Measurements from ENCODE around the gene LRMDA.

The LRMDA gene

DNA sequence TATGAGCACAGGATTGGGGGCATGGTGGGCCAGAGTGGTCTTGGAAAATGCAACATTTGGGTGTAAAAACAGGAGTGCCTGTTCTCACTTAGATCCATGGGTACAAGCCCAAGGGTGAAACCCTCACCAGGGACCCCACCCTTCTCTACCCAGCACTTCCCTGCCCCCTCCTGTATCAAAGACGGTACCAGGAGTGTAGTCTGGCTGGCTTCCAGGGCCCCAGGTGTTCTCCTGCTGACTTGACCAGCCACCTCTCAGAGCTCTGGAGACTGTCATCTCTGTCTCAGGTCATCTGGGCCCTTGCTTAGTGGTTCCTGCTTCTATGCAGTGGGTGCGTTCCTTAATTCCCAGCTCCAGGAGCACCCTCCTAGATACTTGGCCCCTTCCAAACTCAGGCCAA lies 447.2 kb downstream of the LRMDA start:
- Histone ChIP-seq H2AFZ (no peak overlapping the region), H3K4me3 (ENCODE audit: low read depth, low read length) (no peak overlapping the region), H3K4me1 (no peaks in the 10 kb centered on the region), H3K9ac (no peak overlapping the region), H3K36me3 (ENCODE audit: control insufficient read depth, insufficient read depth, low read length) (no peaks in the 10 kb centered on the region), H3K9me3 (ENCODE audit: control insufficient read depth, low read length) (no peaks in the 10 kb centered on the region), H3K27ac (no peak overlapping the region), H3K27me3 (ENCODE audit: control insufficient read depth, insufficient read depth, low read length) (no peaks in the 10 kb centered on the region), H3K4me2 (ENCODE audit: low read length) (no peak overlapping the region), H3K79me2 (no peaks in the 10 kb centered on the region)
- no peak for TF ChIP-seq CTCF (IDR thresholded peaks at IDR 0.05)

DNA sequence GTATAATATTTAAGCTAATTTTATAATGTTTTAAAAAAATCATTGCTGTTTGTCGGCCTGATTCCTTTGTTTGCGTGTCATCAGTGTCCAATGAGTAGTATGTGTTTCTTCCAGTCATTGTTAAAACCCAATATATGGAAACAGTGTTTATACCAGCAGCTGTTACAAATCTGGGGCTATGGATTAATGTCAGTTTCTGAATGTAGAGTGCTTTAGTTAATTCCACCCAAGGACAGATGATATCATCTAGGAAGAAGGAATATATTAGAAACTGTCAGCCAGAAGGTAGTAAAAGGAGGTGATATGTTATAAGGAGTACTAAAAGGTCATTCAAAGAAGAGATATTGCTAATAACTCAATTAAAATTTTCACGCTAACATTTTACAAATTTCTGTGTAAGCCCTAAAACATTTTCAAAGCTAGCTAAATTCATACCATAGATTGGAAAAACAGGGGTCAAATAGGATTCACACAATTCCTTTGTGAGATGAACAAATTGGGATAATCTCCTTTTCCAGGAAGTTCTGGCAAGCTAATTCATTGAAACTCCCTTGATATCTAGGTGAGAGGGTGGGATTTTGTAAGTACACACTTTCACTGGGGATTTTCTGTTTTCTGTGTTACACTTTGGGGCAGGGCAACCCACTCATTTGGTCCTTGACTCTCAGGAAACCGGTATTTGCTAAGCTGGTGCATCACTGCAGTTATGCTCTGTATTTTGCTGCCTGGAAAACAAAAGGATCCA lies 448.8 kb downstream of the LRMDA start:
- no peaks in the 10 kb centered on the region for H3K4me1 ChIP-seq
- no peak overlapping the region for H2AFZ ChIP-seq
- TF ChIP-seq CTCF (IDR thresholded peaks at IDR 0.05) = no peak
- no peaks in the 10 kb centered on the region for H3K79me2 ChIP-seq
- no peaks in the 10 kb centered on the region for H3K9me3 ChIP-seq (ENCODE audit: control insufficient read depth, low read length)
- H3K4me3 ChIP-seq (ENCODE audit: low read depth, low read length) = no peak overlapping the region
- no peak overlapping the region for H3K9ac ChIP-seq
- no peaks in the 10 kb centered on the region for H3K27me3 ChIP-seq (ENCODE audit: control insufficient read depth, insufficient read depth, low read length)
- H3K4me2 ChIP-seq (ENCODE audit: low read length) = no peak overlapping the region
- no peak overlapping the region for H3K27ac ChIP-seq
- H3K36me3 ChIP-seq (ENCODE audit: control insufficient read depth, insufficient read depth, low read length) = no peaks in the 10 kb centered on the region

- H2AFZ ChIP-seq = no peak overlapping the region
- no peaks in the 10 kb centered on the region for H3K4me1 ChIP-seq
- no peak overlapping the region for H3K4me3 ChIP-seq (ENCODE audit: low read depth, low read length)
- no peak overlapping the region for H3K4me2 ChIP-seq (ENCODE audit: low read length)
- H3K27me3 ChIP-seq (ENCODE audit: control insufficient read depth, insufficient read depth, low read length) = no peaks in the 10 kb centered on the region
- H3K27ac ChIP-seq = no peak overlapping the region
- H3K9me3 ChIP-seq (ENCODE audit: control insufficient read depth, low read length) = no peaks in the 10 kb centered on the region
- no peak overlapping the region for H3K9ac ChIP-seq
- TF ChIP-seq CTCF (IDR thresholded peaks at IDR 0.05) = no peak
- H3K36me3 ChIP-seq (ENCODE audit: control insufficient read depth, insufficient read depth, low read length) = no peaks in the 10 kb centered on the region
- H3K79me2 ChIP-seq = no peaks in the 10 kb centered on the region
These were observed 452.0 kb downstream of the LRMDA start for GRCh38 chr10:75883081-75884072.

GRCh38 chr10:75884808-75885207 lies 453.4 kb downstream of the LRMDA start:
- Histone ChIP-seq H3K79me2 (no peaks in the 10 kb centered on the region), H3K4me1 (no peaks in the 10 kb centered on the region), H3K27me3 (ENCODE audit: control insufficient read depth, insufficient read depth, low read length) (no peaks in the 10 kb centered on the region), H3K9me3 (ENCODE audit: control insufficient read depth, low read length) (no peaks in the 10 kb centered on the region), H3K4me2 (ENCODE audit: low read length) (no peak overlapping the region), H3K27ac (no peak overlapping the region), H3K4me3 (ENCODE audit: low read depth, low read length) (no peak overlapping the region), H3K36me3 (ENCODE audit: control insufficient read depth, insufficient read depth, low read length) (no peaks in the 10 kb centered on the region), H3K9ac (no peak overlapping the region), H2AFZ (no peak overlapping the region)
- TF ChIP-seq CTCF (IDR thresholded peaks at IDR 0.05) = no peak

All from parathyroid adenoma (tissue), 2 donors.